RWPE2 (cell line): ENCODE measurements around the gene NATD1.

Experiments used
- ATAC-seq: fragments of 200-7000 bp; cut with Tn5 transposase; 3 replicates; pipeline ENCODE4 v1.9.1; 2021; ENCODE audit warnings: low read depth
- DNase-seq: peaks from one replicate; pipeline ENCODE4 v3.0.0-alpha.2; 2020; ENCODE audit warnings: low spot score
- H3K27ac ChIP-seq: fragments of 450-650 bp; 2 replicates; pipeline ENCODE4 v1.5.1; 2017; ENCODE audit warnings: mild to moderate bottlenecking; ENCODE audit not compliant: poor library complexity, severe bottlenecking
- H3K27me3 ChIP-seq: fragments of 250-450 bp; sonication (Bioruptor Pico); 2 replicates; pipeline ENCODE4 v1.5.1; 2021; ENCODE audit warnings: mild to moderate bottlenecking, moderate library complexity; ENCODE audit not compliant: insufficient read depth, poor library complexity, severe bottlenecking
- H3K36me3 ChIP-seq: fragments of 250-450 bp; sonication (Bioruptor Pico); 2 replicates; pipeline ENCODE4 v1.5.1; 2020; ENCODE audit warnings: low read depth, mild to moderate bottlenecking, moderate library complexity
- H3K4me1 ChIP-seq: fragments of 250-450 bp; sonication (Bioruptor Pico); 2 replicates; pipeline ENCODE4 v1.5.1; 2021; ENCODE audit warnings: mild to moderate bottlenecking, moderate library complexity; ENCODE audit not compliant: insufficient read depth, poor library complexity, severe bottlenecking
- H3K4me3 ChIP-seq: fragments of 250-450 bp; sonication (Bioruptor Pico); 2 replicates; pipeline ENCODE4 v1.5.1; 2021; ENCODE audit warnings: mild to moderate bottlenecking, moderate library complexity; ENCODE audit not compliant: severe bottlenecking
- H3K9me3 ChIP-seq: fragments of 250-450 bp; sonication (Bioruptor Pico); 2 replicates; pipeline ENCODE4 v1.5.1; 2021; ENCODE audit warnings: mild to moderate bottlenecking, moderate library complexity; ENCODE audit not compliant: severe bottlenecking
- TF ChIP-seq, protein P1 (sequence below): fragments of 450-650 bp; IDR thresholded peaks from one replicate; pipeline ENCODE4 v1.5.1; 2017; ENCODE audit warnings: mild to moderate bottlenecking, moderate library complexity; ENCODE audit not compliant: poor library complexity, severe bottlenecking

The NATD1 gene

DNA sequence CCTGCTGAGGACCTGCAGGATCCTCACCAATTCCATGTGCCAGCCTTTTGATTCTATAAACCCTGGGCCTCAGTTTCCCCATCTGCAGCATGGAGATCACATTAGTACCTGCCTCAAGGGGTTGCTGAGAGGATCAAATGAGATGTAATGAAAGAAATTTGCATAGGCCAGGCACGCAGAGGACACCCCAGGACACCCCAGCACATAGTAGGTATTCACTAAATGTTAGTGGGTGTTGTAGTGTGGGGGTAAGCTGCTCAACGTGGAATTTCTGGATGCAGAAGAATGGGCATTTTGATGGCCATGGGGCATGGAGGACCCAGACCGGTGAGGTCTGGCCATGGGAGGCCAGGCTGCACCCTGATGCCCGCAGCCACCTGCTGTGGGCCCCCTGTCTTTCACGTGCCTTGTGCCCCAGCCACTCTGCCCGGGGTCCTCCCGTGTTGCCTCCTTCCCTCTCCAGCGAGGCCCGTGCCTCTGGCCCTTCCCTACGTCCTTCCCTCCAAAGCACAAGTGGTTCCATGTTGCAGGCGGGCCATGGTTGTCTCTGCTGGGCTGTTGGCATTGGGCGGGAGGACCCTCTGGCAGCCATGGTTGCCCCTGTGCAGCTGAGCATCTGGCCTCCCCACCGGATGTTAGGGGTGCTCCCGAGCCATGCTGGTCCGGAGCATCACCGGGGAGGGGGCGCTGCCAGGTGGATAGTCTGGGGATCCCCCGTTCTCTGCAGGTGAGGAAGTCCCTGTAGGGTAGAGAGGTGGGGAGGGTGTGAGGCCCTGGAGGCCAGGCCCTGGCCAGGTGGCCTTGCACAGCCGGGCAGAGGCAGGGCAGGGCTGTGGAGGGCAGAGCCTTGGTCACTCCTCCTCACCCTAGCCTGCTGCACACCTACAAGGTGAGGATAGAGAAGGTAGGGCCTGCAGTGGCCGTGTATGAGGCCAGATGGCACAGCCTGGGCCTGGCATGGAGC is 39.9 kb upstream of the NATD1 start:
- no peak for ATAC-seq
- DNase-seq, result no peak
- TF ChIP-seq, protein P1, sequence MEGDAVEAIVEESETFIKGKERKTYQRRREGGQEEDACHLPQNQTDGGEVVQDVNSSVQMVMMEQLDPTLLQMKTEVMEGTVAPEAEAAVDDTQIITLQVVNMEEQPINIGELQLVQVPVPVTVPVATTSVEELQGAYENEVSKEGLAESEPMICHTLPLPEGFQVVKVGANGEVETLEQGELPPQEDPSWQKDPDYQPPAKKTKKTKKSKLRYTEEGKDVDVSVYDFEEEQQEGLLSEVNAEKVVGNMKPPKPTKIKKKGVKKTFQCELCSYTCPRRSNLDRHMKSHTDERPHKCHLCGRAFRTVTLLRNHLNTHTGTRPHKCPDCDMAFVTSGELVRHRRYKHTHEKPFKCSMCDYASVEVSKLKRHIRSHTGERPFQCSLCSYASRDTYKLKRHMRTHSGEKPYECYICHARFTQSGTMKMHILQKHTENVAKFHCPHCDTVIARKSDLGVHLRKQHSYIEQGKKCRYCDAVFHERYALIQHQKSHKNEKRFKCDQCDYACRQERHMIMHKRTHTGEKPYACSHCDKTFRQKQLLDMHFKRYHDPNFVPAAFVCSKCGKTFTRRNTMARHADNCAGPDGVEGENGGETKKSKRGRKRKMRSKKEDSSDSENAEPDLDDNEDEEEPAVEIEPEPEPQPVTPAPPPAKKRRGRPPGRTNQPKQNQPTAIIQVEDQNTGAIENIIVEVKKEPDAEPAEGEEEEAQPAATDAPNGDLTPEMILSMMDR, result no peak
- Histone ChIP-seq H3K27me3 (no peaks in the 10 kb centered on the region), H3K27ac (no peak overlapping the region), H3K4me3 (no peak overlapping the region), H3K36me3 (peaks cover 22% of the 10 kb centered on the region), H3K4me1 (peaks cover 9% of the 10 kb centered on the region), H3K9me3 (no peaks in the 10 kb centered on the region)

GRCh38 chr17:21291862-21292261 is 38.7 kb upstream of the NATD1 start:
- Histone ChIP-seq H3K4me1 (peaks cover 20% of the 10 kb centered on the region), H3K27ac (no peak overlapping the region), H3K4me3 (no peak overlapping the region), H3K27me3 (no peaks in the 10 kb centered on the region), H3K9me3 (no peaks in the 10 kb centered on the region), H3K36me3 (peaks cover 18% of the 10 kb centered on the region)
- TF ChIP-seq, protein P1, result no peak
- DNase-seq (no peak), ATAC-seq (no peak)

- DNase-seq, result no peak
- Histone ChIP-seq H3K4me3 (no peak overlapping the region), H3K36me3 (peaks cover 18% of the 10 kb centered on the region), H3K4me1 (peaks cover 23% of the 10 kb centered on the region), H3K27me3 (no peaks in the 10 kb centered on the region), H3K27ac (no peak overlapping the region), H3K9me3 (no peaks in the 10 kb centered on the region)
- TF ChIP-seq, protein P1, result no peak
- no peak for ATAC-seq
Measured at GRCh38 chr17:21291357-21291756, 38.1 kb upstream of the NATD1 start.

- DNase-seq (no peak), ATAC-seq (no peak)
- Histone ChIP-seq H3K9me3 (no peaks in the 10 kb centered on the region), H3K4me3 (no peak overlapping the region), H3K27ac (peak overlapping the region; percentile 93), H3K36me3 (peaks cover 18% of the 10 kb centered on the region), H3K4me1 (peaks cover 23% of the 10 kb centered on the region), H3K27me3 (no peaks in the 10 kb centered on the region)
- TF ChIP-seq, protein P1, result no peak
Measured at GRCh38 chr17:21289902-21290571, 36.8 kb upstream of the NATD1 start.
